PC-9 (cell line): ENCODE data around the gene PRR5. TPM values are rescaled to one million over a fixed set of nuclear protein-coding genes. Genes with fewer than 3 reads are reported as not detected.

Experiments used
- BruUV-seq: library from RNA; stranded (reverse); fragments of 400-500 nt; replicated peaks from 2 replicates; lab custom pipeline; 2021; lab: Mats Ljungman, UMichigan
- CTCF ChIA-PET: fragments of 300-600 bp; sonication (Branson Sonifier 250); formaldehyde crosslinking; loops from one replicate; lab custom pipeline; 2022; ENCODE audit warnings: antibody characterized with exemption; lab: Charles Lee
- POLR2A ChIA-PET: fragments of 300-600 bp; sonication (Branson Sonifier 250); formaldehyde crosslinking; loops from one replicate; lab custom pipeline; 2022; ENCODE audit warnings: antibody characterized with exemption; ENCODE audit not compliant: unreplicated experiment; lab: Charles Lee
- DNase-seq, 2 experiments: peaks; one replicate each; pipeline versions ENCODE4 v3.0.0 to v3.0.0-alpha.2; 2015 to 2022; ENCODE audit warnings: mixed read lengths in 1 of 2
- H2AFZ ChIP-seq: fragments of 200-600 bp; sonication (generic); 2 replicates; pipeline ENCODE4 v1.8.1; 2017; ENCODE audit warnings: antibody characterized with exemption
- H3F3A ChIP-seq: fragments of 200-600 bp; sonication (generic); 2 replicates; pipeline ENCODE4 v1.8.1; 2017; ENCODE audit warnings: antibody characterized with exemption, mild to moderate bottlenecking, low read depth; ENCODE audit not compliant: insufficient read depth
- H3K27ac ChIP-seq: fragments of 200-600 bp; sonication (generic); 2 replicates; pipeline ENCODE4 v1.6.1; 2016; ENCODE audit warnings: mixed run types
- H3K27me3 ChIP-seq: fragments of 200-600 bp; sonication (generic); 2 replicates; pipeline ENCODE4 v1.6.1; 2016; ENCODE audit warnings: low read depth, mixed run types; ENCODE audit not compliant: insufficient read depth
- H3K36me3 ChIP-seq: fragments of 200-600 bp; sonication (generic); 2 replicates; pipeline ENCODE4 v1.6.1; 2016; ENCODE audit warnings: low read depth, mixed run types
- H3K4me1 ChIP-seq: fragments of 200-600 bp; sonication (generic); replicated peaks from 2 replicates; pipeline ENCODE4 v1.6.1; 2016; ENCODE audit warnings: mixed run types; ENCODE audit not compliant: insufficient read depth
- H3K4me2 ChIP-seq: fragments of 200-600 bp; sonication (generic); 2 replicates; pipeline ENCODE4 v1.6.1; 2017; ENCODE audit warnings: mixed run types
- H3K4me3 ChIP-seq: fragments of 200-600 bp; sonication (generic); 2 replicates; pipeline ENCODE4 v1.6.1; 2016; ENCODE audit warnings: mixed run types
- H3K79me2 ChIP-seq: fragments of 200-600 bp; sonication (generic); 2 replicates; pipeline ENCODE4 v1.6.1; 2017; ENCODE audit warnings: low read depth, mixed run types
- H3K9me2 ChIP-seq: fragments of 200-600 bp; sonication (generic); 2 replicates; pipeline ENCODE4 v1.8.1; 2017; ENCODE audit warnings: mild to moderate bottlenecking; ENCODE audit not compliant: insufficient read depth
- H3K9me3 ChIP-seq: fragments of 200-600 bp; sonication (generic); 2 replicates; pipeline ENCODE4 v1.8.1; 2016; ENCODE audit warnings: low read depth; ENCODE audit not compliant: insufficient read depth
- H4K20me1 ChIP-seq: fragments of 200-600 bp; sonication (generic); 2 replicates; pipeline ENCODE4 v1.8.1; 2017; ENCODE audit not compliant: insufficient read depth
- CTCF ChIP-seq: fragments of 200-600 bp; sonication (generic); conservative IDR thresholded peaks from 2 replicates; pipeline ENCODE4 v1.6.1; 2017; ENCODE audit warnings: mixed run types, antibody characterized with exemption, mild to moderate bottlenecking, moderate library complexity
- EZH2 ChIP-seq: fragments of 200-600 bp; sonication (generic); IDR thresholded peaks from 2 replicates; pipeline ENCODE4 v1.8.0; 2017; ENCODE audit warnings: antibody characterized with exemption, low read depth
- intact Hi-C: fragments of 100-400 bp; cut with micrococcal nuclease; formaldehyde crosslinking; loops from one replicate; pipeline ENCODE4 v1.10.0; 2022; ENCODE audit not compliant: unreplicated experiment
- total RNA-seq: library from RNA; stranded (reverse); gene quantifications from 2 replicates; pipeline ENCODE4 v1.2.3, GENCODE V29; 2021

The PRR5 gene
- total RNA-seq, 1 experiment from 2014 or later = 22.1 TPM

- H2AFZ ChIP-seq = no peak overlapping the region
- no peaks in the 10 kb centered on the region for H3K79me2 ChIP-seq
- no peaks in the 10 kb centered on the region for H3K36me3 ChIP-seq
- no TSS peak for BruUV-seq
- H3K27me3 ChIP-seq = no peaks in the 10 kb centered on the region
- H3K4me1 ChIP-seq = no peaks in the 10 kb centered on the region; the same call in 1 of the 2 replicates
- peaks cover 13% of the 10 kb centered on the region for H4K20me1 ChIP-seq
- no peak overlapping the region for H3K4me2 ChIP-seq
- peak in 1 of 2 experiments; percentile 68 for DNase-seq
- ChIA-PET POLR2A (interaction anchor here (0.6 kb wide), 2 partner anchors 30 to 827 kb away, joined by 3 to 6 read pairs; no protein-coding TSS in a partner anchor), CTCF (no interaction called here)
- H3K27ac ChIP-seq = no peak overlapping the region
- no peaks in the 10 kb centered on the region for H3F3A ChIP-seq
- H3K9me3 ChIP-seq = no peaks in the 10 kb centered on the region
- H3K4me3 ChIP-seq = no peak overlapping the region
- intact Hi-C loops = no loop called here
- TF ChIP-seq EZH2 = no peak
- no peak for TF ChIP-seq CTCF
- H3K9me2 ChIP-seq = no peaks in the 10 kb centered on the region
Observed at GRCh38 chr22:44710474-44711240, 8.7 kb downstream of the PRR5 start.

- TF ChIP-seq CTCF (no peak), EZH2 (no peak)
Observed at GRCh38 chr22:44711241-44711560, 9.2 kb downstream of the PRR5 start.

GRCh38 chr22:44711690-44712555 lies 9.9 kb downstream of the PRR5 start:
- no peak overlapping the region for H2AFZ ChIP-seq
- H3K9me3 ChIP-seq = no peaks in the 10 kb centered on the region
- peaks cover 12% of the 10 kb centered on the region for H4K20me1 ChIP-seq
- ChIA-PET CTCF (no interaction called here), POLR2A (interaction anchor here (0.6 kb wide), 3 partner anchors 27 to 826 kb away, joined by 3 to 6 read pairs (median 3); no protein-coding TSS in a partner anchor)
- H3K4me3 ChIP-seq = no peak overlapping the region
- no peak overlapping the region for H3K4me2 ChIP-seq
- intact Hi-C loops = no loop called here
- no peaks in the 10 kb centered on the region for H3K79me2 ChIP-seq
- H3K9me2 ChIP-seq = no peaks in the 10 kb centered on the region
- no peak for TF ChIP-seq EZH2
- H3K27ac ChIP-seq = no peak overlapping the region
- no peak for DNase-seq
- H3K27me3 ChIP-seq = no peaks in the 10 kb centered on the region
- BruUV-seq = no TSS peak
- H3K36me3 ChIP-seq = no peaks in the 10 kb centered on the region
- no peaks in the 10 kb centered on the region; the same call in 1 of the 2 replicates for H3K4me1 ChIP-seq
- no peaks in the 10 kb centered on the region for H3F3A ChIP-seq

More at GRCh38 chr22:44711241-44711560, 9.2 kb downstream of the PRR5 start:
- Histone ChIP-seq H4K20me1 (peaks cover 13% of the 10 kb centered on the region), H3K27me3 (no peaks in the 10 kb centered on the region), H3K36me3 (no peaks in the 10 kb centered on the region), H3F3A (no peaks in the 10 kb centered on the region), H3K27ac (no peak overlapping the region), H3K9me3 (no peaks in the 10 kb centered on the region), H3K79me2 (no peaks in the 10 kb centered on the region), H3K4me1 (no peaks in the 10 kb centered on the region; the same call in 1 of the 2 replicates), H3K4me2 (no peak overlapping the region), H2AFZ (no peak overlapping the region), H3K9me2 (no peaks in the 10 kb centered on the region), H3K4me3 (no peak overlapping the region)
- BruUV-seq = no TSS peak
- DNase-seq = no peak
- POLR2A ChIA-PET = interaction anchor here (0.6 kb wide), 2 partner anchors 30 to 827 kb away, joined by 3 to 6 read pairs; no protein-coding TSS in a partner anchor
- CTCF ChIA-PET = no interaction called here
- intact Hi-C loops = no loop called here
